ELF-1 (cell line): Measurements from ENCODE around the gene APOBEC3H.
A peak's percentile ranks its signal among the peaks of the same experiment; 100 is the strongest.
"Not testable (repeated sequence)": the region's sequence is repeated elsewhere in the genome, so short reads cannot be mapped to it uniquely, and the experiment has no call there.

Experiments used
- DNase-seq: peaks from one replicate; pipeline ENCODE4 v3.0.0-alpha.2; 2016; ENCODE audit warnings: low read depth, low spot score

Gene APOBEC3H

DNA sequence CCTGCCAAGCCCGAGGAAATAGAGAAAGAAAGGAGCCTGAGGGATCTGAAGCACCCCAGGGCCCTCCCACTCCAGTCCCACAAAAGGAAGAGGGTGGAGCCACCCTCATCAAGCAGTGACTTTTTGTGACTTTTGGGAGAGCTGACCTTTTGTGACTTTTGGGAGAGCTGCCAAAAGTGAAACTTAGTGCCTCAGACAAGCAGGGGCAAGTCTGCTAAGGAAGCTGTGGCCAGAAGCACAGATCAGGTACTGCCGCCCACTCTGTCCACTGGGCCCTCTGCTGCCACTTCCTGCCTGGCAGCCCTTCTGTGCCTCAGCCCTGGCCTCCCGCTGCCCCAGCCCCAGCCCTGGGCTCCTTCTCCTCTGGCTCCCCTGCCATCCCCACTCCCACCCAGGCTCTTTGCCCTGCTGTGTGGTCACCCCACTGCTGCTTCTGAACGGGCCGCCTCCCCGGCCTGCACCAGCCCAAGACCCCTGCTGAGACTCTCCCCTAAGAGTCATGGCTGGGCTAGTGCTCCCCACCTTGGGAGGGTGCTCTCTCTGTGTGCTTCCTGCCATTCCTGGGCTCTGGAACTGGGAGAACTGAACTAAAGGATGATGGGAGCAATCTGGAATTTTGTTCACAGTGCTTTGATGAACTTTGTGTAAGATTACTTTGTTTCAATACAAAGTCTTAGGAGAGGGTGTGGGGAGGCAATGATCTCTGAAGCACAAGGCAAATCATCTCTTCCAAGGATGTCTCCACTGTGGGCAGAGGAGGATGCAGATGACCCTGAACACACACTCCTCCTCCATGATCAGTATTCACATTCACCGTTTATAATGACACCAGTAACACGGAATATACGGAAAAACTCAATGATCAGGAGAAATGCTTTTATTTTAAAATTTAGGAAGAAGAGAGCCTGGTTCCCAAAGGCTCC is at the start of gene APOBEC3H:
TSS of gene APOBEC3H (plus strand) at position 147 of the 923 bp plus-strand sequence. CDS start 3,035 bp downstream, outside the sequence.
- DNase-seq: no peak

- DNase-seq: not testable (repeated sequence)
Observed at GRCh38 chr22:39049486-39049885, 47.6 kb upstream of the APOBEC3H start.

DNA sequence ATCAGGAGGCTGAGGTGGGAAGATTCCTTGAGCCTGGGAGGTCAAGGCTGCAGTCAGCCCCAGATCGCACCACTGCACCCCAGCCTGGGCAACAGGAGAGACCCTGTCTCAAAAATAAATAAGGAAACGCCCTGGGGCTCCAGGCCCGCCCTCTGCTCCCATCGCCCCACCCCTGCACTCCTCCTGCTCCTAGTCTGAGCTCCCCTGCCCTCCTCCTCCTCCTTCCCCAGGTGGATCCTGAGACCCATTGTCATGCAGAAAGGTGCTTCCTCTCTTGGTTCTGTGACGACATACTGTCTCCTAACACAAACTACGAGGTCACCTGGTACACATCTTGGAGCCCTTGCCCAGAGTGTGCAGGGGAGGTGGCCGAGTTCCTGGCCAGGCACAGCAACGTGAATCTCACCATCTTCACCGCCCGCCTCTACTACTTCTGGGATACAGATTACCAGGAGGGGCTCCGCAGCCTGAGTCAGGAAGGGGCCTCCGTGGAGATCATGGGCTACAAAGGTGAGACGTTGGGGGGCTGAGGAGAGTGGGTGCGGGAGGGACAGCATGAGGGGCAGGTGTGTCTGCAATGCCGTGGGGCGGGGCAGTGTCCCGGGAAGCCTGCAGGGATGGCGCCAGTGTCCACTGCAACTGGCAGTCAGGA is 45.1 kb upstream of the APOBEC3H start:
- peak; percentile 57 for DNase-seq

DNA sequence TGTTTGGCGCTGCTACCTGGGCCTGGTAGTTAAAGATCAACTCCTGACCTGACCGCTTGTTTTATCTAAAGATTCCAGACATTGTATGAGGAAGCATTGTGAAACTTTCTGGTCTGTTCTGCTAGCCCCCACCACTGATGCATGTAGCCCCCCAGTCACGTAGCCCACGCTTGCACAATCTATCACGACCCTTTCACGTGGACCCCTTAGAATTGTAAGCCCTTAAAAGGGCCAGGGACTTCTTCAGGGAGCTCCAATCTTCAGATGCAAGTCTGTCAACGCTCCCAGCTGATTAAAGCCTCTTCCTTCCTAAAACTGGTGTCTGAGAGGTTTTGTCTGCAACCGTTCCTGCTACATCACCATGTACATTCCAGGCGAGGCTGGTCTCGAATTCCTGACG is 41.4 kb upstream of the APOBEC3H start:
- no peak for DNase-seq

DNA sequence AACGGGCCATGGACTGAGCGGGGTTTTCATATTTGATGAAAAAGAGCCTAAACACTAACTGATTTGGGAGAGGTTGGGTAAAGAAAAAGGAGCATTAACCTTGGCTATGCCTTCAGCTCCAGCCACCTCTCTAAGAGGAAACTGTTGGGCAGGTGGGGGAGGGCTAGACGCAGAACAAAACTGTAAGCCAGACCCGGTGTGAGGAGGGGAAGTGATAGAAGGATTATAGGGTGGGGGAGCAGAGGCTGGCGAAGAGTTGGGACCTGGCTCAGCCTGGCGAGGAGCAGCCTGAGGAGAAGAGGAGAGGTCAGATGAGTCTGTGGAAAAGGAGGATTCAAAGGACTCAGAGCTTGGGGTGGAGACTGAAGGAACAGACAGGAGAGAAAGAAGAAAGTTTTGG is 35.8 kb upstream of the APOBEC3H start:
- DNase-seq: not testable (repeated sequence)

DNA sequence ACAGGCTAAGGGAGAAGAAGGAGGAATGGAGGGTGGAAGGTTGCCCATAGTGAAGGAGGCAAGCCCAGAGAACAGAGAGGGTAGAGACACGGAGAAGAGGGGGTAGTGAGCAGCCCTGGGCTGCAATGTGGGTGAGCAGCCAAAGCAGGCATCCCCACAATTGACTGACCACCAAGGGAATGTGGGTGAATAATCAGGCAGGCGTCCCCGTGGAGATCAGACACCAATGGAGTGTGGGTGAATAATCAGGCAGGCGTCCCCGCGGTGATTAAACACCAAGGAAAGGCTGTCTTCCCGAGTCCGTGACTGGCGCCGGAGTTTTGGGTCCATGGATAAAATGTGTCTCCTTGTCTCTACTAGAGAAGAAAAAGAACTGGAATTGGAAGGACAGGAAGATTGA is 35.1 kb upstream of the APOBEC3H start:
- DNase-seq: not testable (repeated sequence)

DNA sequence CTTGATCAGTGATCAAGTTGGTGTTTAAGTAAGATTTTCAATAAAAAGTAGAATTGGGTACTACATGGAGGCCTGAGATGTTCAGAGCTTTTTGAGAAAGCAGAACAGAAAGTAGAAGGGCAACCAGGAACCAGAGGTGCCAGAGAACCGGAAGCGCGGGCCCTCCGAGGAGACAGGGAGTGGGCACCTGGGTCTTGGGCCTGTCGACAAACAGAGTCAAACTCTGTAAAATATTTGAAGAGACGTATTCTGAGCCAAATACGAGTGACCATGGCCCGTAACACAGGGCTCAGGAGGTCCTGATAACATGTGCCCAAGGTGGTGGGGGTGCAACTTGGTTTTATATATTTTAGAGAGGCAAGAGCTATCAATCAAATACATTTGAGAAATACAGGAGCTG is 33.1 kb upstream of the APOBEC3H start:
- DNase-seq: not testable (repeated sequence)

- DNase-seq: not testable (repeated sequence)
Observed at GRCh38 chr22:39066442-39067276, 30.4 kb upstream of the APOBEC3H start.

DNA sequence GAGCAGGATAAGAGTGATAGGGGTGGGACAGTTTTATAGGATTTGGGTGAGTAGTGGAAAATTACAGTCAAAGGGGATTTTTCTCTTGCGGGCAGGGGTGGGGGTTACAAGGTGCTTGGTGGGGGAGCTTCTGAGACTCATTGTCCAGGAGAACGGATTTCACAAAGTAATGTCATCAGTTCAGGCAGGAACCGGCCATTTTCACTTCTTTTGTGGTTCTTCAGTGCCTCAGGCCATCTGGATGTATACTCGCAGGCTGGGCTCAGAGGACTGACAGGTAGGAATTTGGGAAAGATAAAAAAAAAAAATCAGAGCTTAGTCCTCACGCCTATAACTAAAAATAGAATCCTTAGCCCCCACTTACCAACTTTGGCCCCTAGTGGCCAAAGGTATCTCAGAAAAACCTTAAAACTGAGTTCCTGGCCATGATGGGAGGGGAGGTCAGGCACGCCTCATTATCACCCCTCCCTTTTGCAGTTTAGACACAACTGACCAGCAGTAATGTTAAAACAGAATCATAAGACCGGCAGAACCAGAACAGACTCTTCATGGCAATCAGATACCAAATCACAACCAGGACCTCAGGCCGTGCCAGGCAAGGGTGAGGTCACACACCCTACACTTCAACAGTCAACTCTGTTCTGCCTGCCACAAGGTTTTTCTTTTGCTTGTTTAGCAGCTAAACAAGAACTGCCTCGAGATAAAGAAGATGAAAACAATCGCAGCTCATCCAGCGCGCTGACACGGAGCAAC is 28.8 kb upstream of the APOBEC3H start:
- DNase-seq: peak; percentile 67

DNA sequence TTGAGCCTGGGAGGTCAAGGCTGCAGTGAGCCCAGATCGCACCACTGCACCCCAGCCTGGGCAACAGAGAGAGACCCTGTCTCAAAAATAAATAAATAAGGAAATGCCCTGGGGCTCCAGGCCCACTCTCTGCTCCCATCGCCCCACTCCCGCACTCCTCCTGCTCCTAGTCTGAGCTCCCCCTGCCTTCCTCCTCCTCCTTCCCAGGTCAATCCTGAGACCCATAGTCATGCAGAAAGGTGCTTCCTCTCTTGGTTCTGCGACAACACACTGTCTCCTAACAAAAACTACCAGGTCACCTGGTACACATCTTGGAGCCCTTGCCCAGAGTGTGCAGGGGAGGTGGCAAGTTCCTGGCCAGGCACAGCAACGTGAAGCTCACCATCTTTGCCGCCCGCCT is 26.9 kb upstream of the APOBEC3H start:
- DNase-seq: no peak

- not testable (repeated sequence) for DNase-seq
Observed at GRCh38 chr22:39072581-39072981, 24.5 kb upstream of the APOBEC3H start.

DNA sequence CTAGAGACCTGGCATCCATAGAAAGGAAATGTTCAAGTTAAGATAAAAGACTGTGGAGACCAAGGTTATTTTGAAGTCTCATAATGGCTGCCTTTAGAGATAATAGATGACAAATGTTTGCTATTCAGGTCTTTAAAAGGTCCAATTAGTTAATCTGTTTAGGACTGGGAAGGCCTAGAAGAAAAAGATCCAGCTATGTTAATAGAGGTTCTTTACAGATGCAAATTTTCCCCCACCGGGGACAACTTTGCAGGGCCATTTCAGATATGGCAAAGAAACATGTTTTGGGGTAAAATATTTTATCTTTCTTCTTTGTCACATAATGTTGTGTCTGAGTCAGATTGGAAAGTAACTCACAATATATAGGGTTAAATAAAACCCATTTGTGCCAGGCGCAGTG is 23.1 kb upstream of the APOBEC3H start:
- DNase-seq: no peak

GRCh38 chr22:39076155-39077025 is 20.7 kb upstream of the APOBEC3H start:
- DNase-seq: not testable (repeated sequence)

GRCh38 chr22:39077026-39077840 is 19.8 kb upstream of the APOBEC3H start, which contains the start of gene APOBEC3G:
Gene APOBEC3G, plus strand, starts transcription at chr22:39077275. Its CDS starts 87 bp downstream, at chr22:39077362.
- DNase-seq: peak; percentile 62

GRCh38 chr22:39077912-39078311 is 19.1 kb upstream of the APOBEC3H start:
- not testable (repeated sequence) for DNase-seq

DNA sequence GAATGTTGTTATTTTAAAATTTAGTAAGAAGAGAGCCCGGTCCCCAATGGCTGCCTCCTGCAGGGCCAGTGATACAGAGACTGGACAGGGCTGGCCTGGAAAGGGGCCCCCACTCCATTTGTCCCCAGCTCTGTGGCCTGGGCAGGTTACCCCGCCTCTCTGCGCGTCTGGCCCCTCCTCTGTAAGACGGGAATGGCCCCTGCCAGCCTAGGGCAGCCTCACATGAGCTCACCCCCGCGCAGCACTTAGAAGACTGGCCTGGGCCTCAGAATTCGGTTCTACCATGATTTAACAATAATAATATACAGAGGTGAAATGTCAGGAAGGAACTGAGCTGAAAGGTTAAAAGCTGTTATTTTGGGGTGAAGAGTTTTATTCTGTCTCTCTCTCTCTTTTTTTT is 18.7 kb upstream of the APOBEC3H start:
- DNase-seq: no peak

GRCh38 chr22:39079054-39079637 is 17.9 kb upstream of the APOBEC3H start:
- not testable (repeated sequence) for DNase-seq

GRCh38 chr22:39080052-39080762 is 16.8 kb upstream of the APOBEC3H start:
- DNase-seq: no peak
